Subcutaneous adipose tissue (tissue), 4 donors: ENCODE results near the gene ESD. TPM values are rescaled to one million over a fixed set of nuclear protein-coding genes. Genes with fewer than 3 reads are reported as not detected.

Experiments used
- total RNA-seq, 4 donors: library from RNA; depleted of rRNA; stranded (reverse); fragments of >200 nt; gene quantifications; one replicate each; pipeline ENCODE4 v1.1.0, GENCODE V29; 2016
- TF ChIP-seq, protein P1 (sequence below): fragments of 450-650 bp; IDR thresholded peaks from one replicate; pipeline ENCODE4 v1.5.1; 2016; ENCODE audit warnings: low read depth, mild to moderate bottlenecking, control low read depth, antibody characterized with exemption, moderate library complexity

Gene ESD
- total RNA-seq, 4 donors from 2014 or later: 105 to 187 (median 146) TPM

DNA sequence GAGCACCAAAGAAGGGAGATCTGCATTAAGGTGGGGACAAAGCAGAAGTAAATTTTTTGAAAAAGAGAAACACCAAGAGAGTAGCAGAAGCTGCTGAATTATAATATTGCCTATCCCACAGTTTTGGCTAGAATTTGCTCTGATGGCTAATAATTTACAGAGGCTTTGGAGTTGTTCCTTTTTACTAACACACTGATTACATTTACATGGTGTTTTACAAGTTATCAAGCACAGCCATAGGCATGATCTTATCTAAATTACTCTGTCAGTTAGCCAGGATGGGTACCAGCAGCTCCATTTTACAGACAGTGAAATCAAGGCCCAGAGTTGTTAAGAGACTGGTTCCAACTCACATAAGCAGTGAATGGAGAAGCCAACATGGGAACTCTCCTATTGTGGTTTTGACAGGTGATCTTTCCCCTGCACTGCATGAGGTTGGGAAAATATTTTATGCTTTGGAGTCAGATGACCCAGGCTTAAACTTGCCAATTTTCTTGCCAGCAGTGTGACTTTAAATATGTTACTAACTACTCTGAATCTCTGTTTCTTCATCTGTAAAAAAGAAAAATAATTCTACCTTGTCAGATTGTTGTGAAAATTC is 33.5 kb upstream of the ESD start:
- TF ChIP-seq, protein P1, sequence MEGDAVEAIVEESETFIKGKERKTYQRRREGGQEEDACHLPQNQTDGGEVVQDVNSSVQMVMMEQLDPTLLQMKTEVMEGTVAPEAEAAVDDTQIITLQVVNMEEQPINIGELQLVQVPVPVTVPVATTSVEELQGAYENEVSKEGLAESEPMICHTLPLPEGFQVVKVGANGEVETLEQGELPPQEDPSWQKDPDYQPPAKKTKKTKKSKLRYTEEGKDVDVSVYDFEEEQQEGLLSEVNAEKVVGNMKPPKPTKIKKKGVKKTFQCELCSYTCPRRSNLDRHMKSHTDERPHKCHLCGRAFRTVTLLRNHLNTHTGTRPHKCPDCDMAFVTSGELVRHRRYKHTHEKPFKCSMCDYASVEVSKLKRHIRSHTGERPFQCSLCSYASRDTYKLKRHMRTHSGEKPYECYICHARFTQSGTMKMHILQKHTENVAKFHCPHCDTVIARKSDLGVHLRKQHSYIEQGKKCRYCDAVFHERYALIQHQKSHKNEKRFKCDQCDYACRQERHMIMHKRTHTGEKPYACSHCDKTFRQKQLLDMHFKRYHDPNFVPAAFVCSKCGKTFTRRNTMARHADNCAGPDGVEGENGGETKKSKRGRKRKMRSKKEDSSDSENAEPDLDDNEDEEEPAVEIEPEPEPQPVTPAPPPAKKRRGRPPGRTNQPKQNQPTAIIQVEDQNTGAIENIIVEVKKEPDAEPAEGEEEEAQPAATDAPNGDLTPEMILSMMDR: no peak

- TF ChIP-seq, protein P1: no peak
Observed at GRCh38 chr13:46822551-46822950, 25.6 kb upstream of the ESD start.

GRCh38 chr13:46817838-46818476 is 21.0 kb upstream of the ESD start:
- TF ChIP-seq, protein P1: no peak

DNA sequence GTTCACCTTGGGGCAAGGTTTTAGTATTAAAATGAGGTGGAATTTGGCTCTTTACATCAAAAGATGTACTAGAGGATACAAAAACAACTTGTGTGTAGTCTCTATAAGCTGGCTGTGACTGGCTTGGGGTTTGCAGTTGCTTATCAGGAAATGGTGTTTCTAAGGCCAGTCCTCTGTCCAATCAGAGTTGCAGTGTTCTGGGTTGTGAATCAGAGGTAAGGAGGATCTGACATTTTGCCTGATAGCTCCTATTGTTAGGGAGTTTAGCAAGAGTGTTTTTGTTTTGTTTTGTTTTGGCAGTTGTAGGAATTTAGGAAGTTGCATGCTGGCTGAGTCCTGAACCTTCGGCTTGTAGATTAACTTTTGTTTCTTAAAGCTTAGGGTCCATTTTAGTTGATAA is 20.1 kb upstream of the ESD start:
- TF ChIP-seq, protein P1: no peak

DNA sequence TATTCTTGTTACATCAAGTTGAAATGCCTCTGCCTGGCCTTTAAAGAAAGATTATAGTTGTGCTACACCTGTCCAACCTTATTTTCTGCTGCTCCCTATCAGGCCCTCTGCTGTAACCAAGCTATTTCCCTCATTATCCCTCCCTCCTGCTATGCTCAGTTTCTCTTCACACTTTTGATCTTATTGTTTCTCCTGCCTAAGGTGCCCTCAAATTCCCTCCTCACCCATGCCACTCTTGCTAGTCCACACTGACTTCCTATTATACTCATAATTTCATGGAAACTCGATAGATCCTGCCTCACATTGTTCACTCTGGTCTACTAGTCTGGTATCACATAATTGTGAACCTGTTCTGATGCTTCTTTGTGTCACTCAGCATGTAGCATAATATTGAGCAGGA is 19.4 kb upstream of the ESD start:
- TF ChIP-seq, protein P1: no peak

- TF ChIP-seq, protein P1: no peak
Observed at GRCh38 chr13:46812301-46812797, 15.4 kb upstream of the ESD start.

DNA sequence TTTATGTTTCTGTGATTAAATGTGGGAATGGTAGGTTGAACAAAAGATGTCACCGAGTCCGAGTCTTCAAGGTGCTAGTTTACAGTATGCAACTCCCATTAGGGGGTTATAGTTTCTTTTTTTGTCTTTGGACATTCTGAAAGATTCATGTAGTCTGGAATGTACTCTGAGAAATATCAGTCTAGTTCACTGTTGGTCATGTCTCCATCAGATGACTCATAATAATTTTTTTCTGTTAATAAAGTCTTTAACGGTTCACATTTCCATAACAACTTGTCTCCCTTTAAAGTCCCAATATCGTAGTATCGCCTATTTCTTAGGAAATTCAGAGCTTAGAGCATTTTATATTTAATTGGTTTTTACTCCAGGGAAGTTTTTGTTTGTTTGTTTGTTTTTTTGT is 13.5 kb upstream of the ESD start:
- TF ChIP-seq, protein P1: no peak
